ENCODE data around the gene RANBP3. TPM values are rescaled to one million over a fixed set of nuclear protein-coding genes. Genes with fewer than 3 reads are reported as not detected.

The RANBP3 gene
- total RNA-seq, 1 experiment from 2014 or later, result 44.1 TPM

DNA sequence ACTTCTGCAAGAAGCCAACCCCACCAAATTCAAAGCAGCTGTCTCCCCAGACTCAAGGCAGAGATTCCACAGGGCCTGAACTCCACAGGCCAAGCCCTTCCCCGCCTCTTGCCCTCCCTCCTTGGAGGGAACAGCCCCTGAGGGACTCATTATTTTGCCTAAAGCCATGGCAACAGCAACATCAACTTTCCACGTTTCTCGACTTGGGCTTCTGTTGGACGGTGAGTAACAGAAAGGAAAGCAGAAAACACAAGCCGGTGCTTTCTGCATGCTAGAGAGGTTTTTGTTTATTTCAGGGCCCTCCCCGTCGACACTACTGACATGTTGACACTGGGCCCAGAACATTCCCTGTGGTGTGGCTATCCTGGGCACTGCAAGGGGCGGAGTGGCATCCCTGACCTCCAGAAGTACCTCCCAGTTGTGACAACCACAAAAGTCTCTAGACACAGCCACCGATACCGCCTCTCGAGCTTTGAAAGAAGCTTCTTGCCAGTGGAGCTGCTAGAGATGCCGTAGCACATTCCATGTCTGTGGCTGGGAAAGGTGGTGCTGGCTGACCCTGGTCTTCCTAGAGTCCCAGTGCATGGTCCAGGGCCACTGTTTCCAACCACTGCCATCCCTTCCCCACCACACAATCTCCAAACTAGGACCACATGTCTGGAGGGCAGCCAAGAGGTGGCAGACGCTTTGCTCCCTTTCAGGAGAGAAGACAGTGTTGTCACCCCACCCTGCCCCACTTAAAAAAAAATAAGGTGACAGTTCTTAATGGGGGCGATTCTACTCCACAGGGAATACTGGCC, 51.1 kb downstream of the RANBP3 start:
- no peaks in the 10 kb centered on the region for H3K36me3 ChIP-seq (ENCODE audit: low read depth)
- no peak overlapping the region for H3K4me2 ChIP-seq
- intact Hi-C loops (cut with micrococcal nuclease; ENCODE audit: unreplicated experiment), result no loop called here
- H2AFZ ChIP-seq, result no peak overlapping the region
- no peaks in the 10 kb centered on the region for H3K4me1 ChIP-seq (replicated peaks; ENCODE audit: insufficient read depth)
- TF ChIP-seq, protein P1, sequence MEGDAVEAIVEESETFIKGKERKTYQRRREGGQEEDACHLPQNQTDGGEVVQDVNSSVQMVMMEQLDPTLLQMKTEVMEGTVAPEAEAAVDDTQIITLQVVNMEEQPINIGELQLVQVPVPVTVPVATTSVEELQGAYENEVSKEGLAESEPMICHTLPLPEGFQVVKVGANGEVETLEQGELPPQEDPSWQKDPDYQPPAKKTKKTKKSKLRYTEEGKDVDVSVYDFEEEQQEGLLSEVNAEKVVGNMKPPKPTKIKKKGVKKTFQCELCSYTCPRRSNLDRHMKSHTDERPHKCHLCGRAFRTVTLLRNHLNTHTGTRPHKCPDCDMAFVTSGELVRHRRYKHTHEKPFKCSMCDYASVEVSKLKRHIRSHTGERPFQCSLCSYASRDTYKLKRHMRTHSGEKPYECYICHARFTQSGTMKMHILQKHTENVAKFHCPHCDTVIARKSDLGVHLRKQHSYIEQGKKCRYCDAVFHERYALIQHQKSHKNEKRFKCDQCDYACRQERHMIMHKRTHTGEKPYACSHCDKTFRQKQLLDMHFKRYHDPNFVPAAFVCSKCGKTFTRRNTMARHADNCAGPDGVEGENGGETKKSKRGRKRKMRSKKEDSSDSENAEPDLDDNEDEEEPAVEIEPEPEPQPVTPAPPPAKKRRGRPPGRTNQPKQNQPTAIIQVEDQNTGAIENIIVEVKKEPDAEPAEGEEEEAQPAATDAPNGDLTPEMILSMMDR (conservative IDR thresholded peaks at IDR 0.05), result no peak
- no peak for TF ChIP-seq EZH2 (IDR thresholded peaks at IDR 0.05; ENCODE audit: low read depth)
- H3K9me2 ChIP-seq (ENCODE audit: insufficient read depth), result no peaks in the 10 kb centered on the region
- no peak overlapping the region for H3K4me3 ChIP-seq
- no peak overlapping the region for H3K27ac ChIP-seq
- H3K79me2 ChIP-seq (ENCODE audit: low read depth), result no peaks in the 10 kb centered on the region
- POLR2A ChIA-PET (ENCODE audit: unreplicated experiment), result no interaction called here
- H3K27me3 ChIP-seq (ENCODE audit: insufficient read depth, low read depth), result no peaks in the 10 kb centered on the region
- DNase-seq, result no peak
- no TSS peak for BruUV-seq (replicated peaks)
- no peaks in the 10 kb centered on the region for H3K9me3 ChIP-seq (ENCODE audit: insufficient read depth, low read depth)
- H3F3A ChIP-seq (ENCODE audit: insufficient read depth, low read depth), result no peaks in the 10 kb centered on the region
- CTCF ChIA-PET, result no interaction called here
- no peaks in the 10 kb centered on the region for H4K20me1 ChIP-seq (ENCODE audit: insufficient read depth)

DNA sequence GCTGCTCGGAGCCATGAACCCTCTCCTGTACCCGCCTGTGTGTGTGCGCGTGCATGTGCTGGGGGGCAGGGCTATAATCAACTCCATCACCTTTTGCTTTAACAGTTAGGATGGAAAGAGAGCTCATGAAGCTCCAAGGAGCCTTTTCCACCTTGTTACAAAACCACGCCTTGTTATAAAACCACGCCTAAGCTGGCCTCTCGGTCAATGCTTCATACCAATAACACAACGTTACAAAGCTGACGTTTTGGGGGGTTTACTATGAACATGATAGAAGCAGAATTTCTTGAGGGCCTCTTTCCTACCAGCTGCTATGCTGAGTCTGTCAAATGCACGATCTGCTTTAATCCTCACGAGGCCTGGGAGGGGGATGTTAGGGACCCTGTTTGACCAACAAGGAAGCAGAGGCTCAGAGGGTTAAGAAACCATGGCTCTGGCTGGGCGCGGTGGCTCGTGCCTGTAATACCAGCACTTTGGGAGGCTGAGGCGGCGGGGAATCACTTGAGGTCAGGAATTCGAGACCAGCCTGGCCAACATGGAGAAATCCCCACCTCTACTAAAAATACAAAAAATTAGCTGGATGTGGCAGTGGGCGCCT, 52.0 kb downstream of the RANBP3 start:
- no peaks in the 10 kb centered on the region for H3K36me3 ChIP-seq (ENCODE audit: low read depth)

DNA sequence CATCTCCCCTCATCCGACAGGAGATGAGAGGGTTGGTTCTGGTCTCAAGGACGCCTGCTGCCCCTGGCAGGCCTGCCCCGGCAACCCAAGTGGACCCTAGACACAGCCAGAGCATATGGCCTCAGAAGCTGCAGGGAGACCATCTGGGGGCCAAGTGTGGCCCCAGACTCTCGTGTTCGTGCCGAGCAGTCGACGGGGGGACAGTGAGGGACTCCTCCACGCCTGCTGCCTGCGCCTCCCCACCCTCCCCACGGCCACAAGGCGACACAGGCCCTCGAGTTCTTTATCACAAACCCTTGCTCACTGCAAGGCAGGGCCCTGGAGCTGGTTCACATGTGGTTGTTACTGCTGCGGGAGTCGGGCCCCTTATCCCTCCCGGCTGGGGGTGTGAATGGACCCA, 54.6 kb downstream of the RANBP3 start:
- intact Hi-C loops (cut with micrococcal nuclease; ENCODE audit: unreplicated experiment), result no loop called here
- H3K79me2 ChIP-seq (ENCODE audit: low read depth), result no peaks in the 10 kb centered on the region
- POLR2A ChIA-PET (ENCODE audit: unreplicated experiment), result no interaction called here
- H4K20me1 ChIP-seq (ENCODE audit: insufficient read depth), result no peaks in the 10 kb centered on the region
- CTCF ChIA-PET, result no interaction called here
- H3K27me3 ChIP-seq (ENCODE audit: insufficient read depth, low read depth), result no peaks in the 10 kb centered on the region
- no peak overlapping the region for H3K4me2 ChIP-seq
- H3K9me2 ChIP-seq (ENCODE audit: insufficient read depth), result no peaks in the 10 kb centered on the region
- H3K4me3 ChIP-seq, result no peak overlapping the region
- no peak overlapping the region for H2AFZ ChIP-seq
- BruUV-seq (replicated peaks), result no TSS peak
- DNase-seq, result no peak
- H3K4me1 ChIP-seq (replicated peaks; ENCODE audit: insufficient read depth), result no peaks in the 10 kb centered on the region
- H3K36me3 ChIP-seq (ENCODE audit: low read depth), result no peaks in the 10 kb centered on the region
- TF ChIP-seq, protein P1 (conservative IDR thresholded peaks at IDR 0.05), result no peak
- no peak for TF ChIP-seq EZH2 (IDR thresholded peaks at IDR 0.05; ENCODE audit: low read depth)
- H3K27ac ChIP-seq, result no peak overlapping the region
- no peaks in the 10 kb centered on the region for H3K9me3 ChIP-seq (ENCODE audit: insufficient read depth, low read depth)
- H3F3A ChIP-seq (ENCODE audit: insufficient read depth, low read depth), result no peaks in the 10 kb centered on the region

More for the DNA sequence above, 52.0 kb downstream of the RANBP3 start:
- Histone ChIP-seq H3F3A (ENCODE audit: insufficient read depth, low read depth) (no peaks in the 10 kb centered on the region), H3K4me3 (no peak overlapping the region), H3K9me2 (ENCODE audit: insufficient read depth) (no peaks in the 10 kb centered on the region), H3K79me2 (ENCODE audit: low read depth) (no peaks in the 10 kb centered on the region), H3K4me2 (no peak overlapping the region), H3K4me1 (replicated peaks; ENCODE audit: insufficient read depth) (no peaks in the 10 kb centered on the region), H3K27ac (no peak overlapping the region), H3K9me3 (ENCODE audit: insufficient read depth, low read depth) (no peaks in the 10 kb centered on the region), H4K20me1 (ENCODE audit: insufficient read depth) (no peaks in the 10 kb centered on the region), H3K27me3 (ENCODE audit: insufficient read depth, low read depth) (no peaks in the 10 kb centered on the region), H2AFZ (no peak overlapping the region)
- DNase-seq, result no peak
- BruUV-seq (replicated peaks), result no TSS peak
- CTCF ChIA-PET, result no interaction called here
- intact Hi-C loops (cut with micrococcal nuclease; ENCODE audit: unreplicated experiment), result no loop called here
- TF ChIP-seq EZH2 (IDR thresholded peaks at IDR 0.05; ENCODE audit: low read depth), result no peak
- TF ChIP-seq, protein P1 (conservative IDR thresholded peaks at IDR 0.05), result no peak
- POLR2A ChIA-PET (ENCODE audit: unreplicated experiment), result no interaction called here

Data from PC-9 (cell line).